Middle frontal gyrus (tissue), 1 donor: ENCODE results near the gene KLHL6.
"Not testable (repeated sequence)": the region's sequence is repeated elsewhere in the genome, so short reads cannot be mapped to it uniquely, and the experiment has no call there.

Experiments
- DNase-seq: peaks from one replicate; pipeline ENCODE4 v3.0.0-alpha.2; 2015; ENCODE audit warnings: low spot score; ENCODE audit errors: extremely low spot score

KLHL6 gene, protein sequence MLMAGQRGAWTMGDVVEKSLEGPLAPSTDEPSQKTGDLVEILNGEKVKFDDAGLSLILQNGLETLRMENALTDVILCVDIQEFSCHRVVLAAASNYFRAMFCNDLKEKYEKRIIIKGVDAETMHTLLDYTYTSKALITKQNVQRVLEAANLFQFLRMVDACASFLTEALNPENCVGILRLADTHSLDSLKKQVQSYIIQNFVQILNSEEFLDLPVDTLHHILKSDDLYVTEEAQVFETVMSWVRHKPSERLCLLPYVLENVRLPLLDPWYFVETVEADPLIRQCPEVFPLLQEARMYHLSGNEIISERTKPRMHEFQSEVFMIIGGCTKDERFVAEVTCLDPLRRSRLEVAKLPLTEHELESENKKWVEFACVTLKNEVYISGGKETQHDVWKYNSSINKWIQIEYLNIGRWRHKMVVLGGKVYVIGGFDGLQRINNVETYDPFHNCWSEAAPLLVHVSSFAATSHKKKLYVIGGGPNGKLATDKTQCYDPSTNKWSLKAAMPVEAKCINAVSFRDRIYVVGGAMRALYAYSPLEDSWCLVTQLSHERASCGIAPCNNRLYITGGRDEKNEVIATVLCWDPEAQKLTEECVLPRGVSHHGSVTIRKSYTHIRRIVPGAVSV

DNA sequence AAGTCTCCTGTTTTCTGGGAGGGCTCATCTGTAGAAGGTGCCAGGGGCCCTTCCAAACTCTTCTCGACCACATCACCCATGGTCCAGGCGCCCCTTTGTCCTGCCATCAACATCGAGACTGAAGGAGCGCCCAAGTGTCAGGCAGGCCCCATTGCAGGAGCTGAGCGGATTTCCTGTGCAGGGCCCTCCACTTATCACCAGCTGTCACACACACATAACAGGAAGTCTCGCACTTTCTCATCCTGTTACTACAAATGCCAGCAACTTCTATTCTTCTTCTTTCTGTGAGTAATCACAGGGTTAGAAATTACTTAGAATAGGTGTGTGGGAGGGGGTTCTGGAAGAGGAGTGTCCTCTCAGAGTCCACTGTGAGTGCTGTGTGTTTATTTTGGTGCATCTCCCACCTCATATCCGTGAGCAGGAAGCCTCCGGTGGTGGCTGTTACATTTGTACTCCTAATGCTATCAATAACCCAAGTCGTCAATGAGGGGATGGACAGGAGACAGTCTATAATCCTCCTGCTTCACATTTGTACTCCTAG, at the start of gene KLHL6:
Gene KLHL6, minus strand, starts transcription at position 166 of the 541 bp plus-strand sequence. Its CDS starts 53 bp downstream, at position 113.
- no peak for DNase-seq

DNA sequence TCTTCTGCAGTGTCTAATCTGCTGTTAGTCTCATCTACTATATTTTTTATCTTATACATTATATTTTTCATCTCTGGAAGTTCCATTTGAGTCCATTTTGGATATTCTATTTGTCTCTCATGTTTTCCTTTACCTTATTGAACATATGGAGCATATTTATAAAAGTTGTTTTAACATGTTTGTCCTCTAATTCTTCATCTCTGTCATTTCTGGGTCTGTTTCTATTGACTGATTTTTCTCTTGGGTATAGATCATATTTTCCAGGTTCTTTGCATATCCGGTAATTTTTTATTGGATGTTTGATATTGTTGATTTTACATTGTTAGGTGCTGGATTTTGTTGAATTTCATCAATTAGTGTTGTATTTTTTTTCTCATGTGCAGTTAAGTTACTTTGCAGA, 42.5 kb upstream of the KLHL6 start:
- DNase-seq = no peak

DNA sequence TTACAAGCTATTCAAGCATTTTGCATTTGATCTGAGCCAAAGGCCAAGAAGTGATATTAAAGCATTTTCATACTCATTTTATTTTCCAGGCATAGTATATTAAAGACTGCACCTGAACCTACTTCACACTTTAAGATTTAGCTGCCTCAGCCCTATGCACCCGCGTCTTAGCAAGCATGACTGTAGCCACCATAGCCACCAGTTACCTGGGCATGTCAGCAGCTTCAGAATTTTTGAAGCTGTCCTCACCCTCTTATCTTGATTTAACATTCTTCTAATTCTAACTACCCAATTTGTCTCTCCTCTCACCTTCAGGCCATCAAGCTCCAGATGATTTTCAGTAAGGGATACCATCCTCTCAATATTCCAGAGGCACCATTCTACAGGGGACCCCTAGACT, 39.1 kb upstream of the KLHL6 start:
- no peak for DNase-seq

DNA sequence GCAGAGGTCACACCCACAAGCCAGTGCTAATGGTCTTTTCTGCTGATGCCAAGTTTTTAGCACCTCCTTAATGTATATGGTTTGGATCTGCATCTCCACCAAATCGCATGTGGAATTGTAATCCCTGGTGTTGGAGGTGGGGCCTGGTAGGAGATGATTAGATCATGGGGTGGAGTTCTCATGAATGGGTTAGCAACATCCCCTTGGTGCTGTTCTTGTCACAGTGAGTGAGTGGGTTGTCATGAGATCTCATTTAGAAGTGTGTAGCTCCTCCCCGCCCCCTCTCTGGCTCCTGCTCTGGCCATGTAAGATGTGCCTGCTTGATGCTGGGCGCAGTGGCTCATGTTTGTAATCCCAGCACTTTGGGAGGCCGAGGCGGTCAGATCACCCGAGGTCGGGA, 37.3 kb upstream of the KLHL6 start:
- no peak for DNase-seq

DNA sequence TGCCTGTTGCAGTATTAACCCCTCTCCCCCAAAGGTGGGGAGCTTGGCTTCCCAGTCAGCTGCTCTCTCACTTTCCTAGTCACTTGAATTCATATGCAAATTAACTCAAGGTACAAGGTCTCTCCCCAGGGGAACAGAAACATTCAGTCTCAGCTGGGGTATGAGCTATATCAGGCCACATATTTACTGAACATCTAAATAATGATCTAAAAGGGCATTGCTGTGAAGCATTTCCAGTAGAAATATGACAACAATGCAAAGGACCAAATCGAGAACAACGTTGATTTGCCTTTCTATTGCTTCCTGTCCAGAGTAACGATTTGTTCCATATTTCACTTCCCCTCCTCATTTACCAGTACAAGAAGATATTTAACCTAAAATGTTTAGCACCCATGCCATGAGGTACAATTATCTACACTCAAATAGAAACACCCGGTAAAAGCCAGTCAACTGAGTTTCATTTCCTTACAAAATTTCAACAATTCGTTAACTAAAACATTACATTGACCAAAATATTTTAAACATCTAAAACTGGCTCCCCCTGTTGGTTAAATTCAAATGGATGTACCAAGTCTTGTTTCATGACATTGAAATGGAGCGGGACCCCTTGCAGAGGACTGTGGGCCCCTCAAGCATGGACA, 36.5 kb upstream of the KLHL6 start:
- no peak for DNase-seq

DNA sequence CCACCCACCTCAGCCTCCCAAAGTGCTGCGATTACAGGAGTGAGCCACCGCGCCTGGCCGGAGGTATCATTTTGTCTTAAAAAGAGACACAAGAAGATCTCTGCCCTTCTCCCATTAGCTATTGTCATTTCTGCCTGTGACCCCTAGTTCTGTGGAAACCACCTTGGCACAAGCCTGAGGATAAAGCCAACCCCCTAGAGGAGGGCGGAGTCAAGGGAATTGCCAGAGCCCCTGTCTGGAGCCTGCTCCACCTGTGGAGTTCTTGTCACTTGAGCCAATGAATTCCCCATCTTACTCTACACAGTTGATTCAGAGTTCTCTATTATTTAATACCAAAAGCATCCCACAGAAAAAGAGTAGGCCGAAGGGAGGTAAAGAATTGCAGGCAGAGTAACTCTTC, 34.9 kb upstream of the KLHL6 start:
- DNase-seq = no peak

DNA sequence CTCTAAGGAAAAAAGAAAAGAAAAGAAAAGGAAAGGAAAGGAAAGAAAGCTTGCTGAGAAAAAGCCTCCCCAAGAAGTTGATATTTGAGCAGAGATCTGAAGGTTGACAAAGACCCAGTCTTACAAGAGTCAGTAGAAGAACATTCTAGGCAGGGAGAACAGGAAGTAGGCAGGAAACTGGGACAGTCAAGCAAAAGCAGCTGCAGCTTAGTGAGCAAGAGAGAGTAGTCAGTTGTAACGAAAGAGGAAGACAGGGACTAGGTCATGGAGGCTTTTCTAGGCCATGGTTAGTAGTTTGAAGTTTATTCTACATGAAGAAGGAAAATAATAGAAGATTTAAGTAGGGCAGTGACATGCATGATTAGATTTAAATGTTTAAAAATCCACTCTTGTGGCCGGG, 31.8 kb upstream of the KLHL6 start:
- DNase-seq = no peak

DNA sequence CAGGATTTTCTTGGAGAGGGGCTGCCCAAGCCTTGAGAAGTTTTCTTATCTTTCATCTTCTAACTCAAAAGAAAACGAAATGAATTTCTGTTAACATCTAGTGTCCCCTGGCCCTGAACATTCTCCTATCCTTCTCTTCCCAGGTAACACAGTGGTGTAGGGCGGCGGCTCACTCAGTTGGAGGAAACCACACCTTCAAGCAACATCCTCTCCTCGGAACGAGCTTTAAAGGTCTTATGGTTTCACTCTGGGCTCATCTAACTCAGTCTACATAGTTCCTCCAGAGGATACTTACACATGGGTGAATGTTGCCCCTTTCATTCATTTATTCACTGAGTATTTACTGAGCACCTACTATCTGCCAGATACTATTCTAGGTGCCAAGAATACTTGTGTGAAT, 31.0 kb upstream of the KLHL6 start:
- DNase-seq = no peak

DNA sequence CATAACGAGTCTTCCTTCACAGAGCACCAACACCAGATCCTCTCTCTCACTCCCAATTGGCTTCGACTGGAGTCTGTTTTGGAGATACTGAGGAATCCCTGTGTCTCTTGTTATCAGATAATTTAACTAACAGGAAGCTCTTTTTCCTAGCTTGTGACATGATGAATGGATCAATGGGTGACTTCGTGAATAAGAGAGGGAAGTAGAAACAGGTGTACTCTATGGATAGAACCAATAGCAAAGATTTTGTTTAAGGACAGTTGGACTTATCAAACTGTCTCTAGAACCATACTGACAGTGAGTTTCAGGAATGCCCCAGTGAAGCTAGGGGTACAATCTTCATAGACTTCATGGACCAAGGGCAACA, 29.4 kb upstream of the KLHL6 start:
- DNase-seq = no peak

DNA sequence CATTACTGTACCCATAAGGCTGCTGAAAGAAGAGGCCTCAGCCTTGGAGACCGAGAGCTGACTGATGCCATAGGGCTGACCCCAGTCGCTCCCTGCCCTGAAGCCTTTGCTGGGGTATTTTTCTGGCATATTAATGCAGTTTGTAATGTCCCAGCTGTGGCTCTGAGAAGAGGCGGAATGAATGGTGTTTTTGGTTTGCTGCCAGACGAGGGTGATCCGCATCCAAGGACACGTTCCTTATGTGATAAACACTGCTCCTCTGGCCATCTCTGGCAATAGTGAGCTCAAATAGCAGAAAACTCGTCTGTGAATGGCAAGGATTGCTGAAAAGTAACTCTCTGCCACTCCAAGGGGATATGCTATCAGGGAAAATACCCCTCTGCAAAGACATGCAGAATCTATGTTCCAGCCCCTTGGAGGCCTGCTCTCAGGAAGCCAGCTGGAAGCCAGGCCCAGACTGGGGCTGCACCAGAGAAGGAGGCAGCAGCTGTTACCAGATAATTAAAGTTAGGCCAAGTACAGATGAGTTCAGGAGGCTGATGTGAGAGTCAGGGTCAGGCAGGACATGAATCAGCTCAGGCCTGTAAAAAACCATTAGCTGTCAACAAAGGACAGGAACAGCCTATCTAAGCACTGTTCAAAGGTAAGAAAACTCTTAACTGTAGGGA, 28.9 kb upstream of the KLHL6 start:
- DNase-seq = no peak

DNA sequence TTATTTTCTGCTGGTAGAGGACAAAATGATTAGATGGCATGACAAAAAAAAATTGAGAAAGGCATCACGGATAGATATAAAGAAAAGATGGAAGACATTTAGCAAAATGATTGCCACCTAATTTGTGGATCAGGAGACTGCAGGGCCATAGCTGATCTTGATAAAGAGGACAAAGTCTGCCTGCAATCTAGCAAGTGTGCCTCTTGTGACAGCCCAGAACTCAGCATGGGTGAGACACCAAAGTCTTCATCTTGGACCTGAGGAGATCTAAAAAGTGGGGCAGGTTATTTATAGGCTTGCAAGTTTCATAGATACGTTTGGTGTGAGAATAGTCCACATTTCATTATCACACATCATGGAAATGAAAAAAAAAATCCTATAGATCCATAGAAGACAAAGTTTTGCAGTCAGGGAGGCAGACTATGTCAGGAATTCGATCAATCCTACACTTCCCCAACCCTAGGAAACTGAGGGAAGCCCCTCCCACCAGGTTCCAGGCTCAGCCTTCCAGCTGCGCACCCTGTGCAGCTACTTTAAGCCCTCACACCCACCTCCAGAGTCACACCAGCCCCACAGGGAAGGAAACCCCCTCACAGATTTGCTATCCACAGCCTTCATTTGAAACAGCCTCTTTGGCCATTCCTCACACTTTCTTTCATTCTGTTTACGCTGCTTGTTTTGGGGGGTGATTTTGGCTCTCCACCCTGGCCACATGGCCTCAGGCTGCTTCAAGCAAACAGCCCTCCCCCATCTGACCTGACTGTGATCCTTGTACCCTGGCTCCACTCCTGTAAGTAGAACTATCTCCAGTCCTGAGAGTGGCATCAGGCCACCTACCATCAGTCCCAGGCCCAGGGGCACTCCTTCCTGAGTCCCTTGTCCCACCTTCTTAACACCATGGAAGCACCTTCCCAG, 28.1 kb upstream of the KLHL6 start:
- DNase-seq = no peak

DNA sequence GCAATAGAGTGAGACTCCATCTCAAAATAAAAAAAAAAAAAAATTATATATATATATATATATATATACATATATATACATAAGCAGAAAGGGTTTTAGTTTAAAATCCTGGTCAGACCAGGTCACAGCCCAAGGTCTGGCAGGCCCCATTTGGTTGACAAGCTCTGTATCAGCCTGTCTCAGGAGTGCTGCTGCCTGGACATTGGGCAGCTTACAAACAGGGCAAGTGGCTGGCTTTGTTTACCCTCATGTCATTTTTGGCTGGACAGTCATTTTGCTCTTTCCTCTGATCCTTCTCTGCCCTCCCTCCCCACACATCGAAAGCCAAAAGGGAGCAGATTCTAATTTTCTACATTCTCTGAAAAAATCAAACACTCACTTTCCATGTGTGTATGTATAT, 26.7 kb upstream of the KLHL6 start:
- DNase-seq = no peak

DNA sequence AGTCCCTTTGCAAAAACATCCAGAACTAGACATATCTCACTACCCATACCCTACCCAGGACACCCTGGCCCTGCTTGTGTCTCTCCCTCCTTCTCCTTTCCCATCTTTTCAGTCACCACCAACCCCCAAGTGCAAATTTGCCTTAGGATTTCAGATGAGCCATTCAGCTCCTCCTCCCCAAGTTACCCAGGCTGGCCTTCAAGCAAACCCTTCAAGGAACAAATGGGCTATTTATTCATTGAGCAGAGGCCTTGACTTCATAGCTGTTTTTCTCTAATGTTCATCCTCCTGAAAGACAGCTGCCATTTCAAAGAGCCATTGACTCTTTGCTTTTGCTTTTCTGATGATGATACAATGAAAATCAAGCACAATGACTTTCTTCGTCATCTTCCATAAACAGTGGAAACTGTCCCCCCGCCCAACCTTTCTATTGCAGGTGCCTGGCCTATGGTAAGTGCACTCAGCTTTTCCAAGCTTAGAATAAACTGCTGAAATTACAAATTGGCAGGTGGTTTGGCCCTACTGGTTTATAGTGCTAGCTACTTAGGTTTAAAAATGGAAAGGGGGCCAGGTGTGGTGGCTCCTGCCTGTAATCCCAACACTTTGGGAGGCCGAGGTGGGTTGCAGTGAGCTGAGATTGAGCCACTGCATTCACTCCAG, 26.1 kb upstream of the KLHL6 start:
- DNase-seq = peak; percentile 28

DNA sequence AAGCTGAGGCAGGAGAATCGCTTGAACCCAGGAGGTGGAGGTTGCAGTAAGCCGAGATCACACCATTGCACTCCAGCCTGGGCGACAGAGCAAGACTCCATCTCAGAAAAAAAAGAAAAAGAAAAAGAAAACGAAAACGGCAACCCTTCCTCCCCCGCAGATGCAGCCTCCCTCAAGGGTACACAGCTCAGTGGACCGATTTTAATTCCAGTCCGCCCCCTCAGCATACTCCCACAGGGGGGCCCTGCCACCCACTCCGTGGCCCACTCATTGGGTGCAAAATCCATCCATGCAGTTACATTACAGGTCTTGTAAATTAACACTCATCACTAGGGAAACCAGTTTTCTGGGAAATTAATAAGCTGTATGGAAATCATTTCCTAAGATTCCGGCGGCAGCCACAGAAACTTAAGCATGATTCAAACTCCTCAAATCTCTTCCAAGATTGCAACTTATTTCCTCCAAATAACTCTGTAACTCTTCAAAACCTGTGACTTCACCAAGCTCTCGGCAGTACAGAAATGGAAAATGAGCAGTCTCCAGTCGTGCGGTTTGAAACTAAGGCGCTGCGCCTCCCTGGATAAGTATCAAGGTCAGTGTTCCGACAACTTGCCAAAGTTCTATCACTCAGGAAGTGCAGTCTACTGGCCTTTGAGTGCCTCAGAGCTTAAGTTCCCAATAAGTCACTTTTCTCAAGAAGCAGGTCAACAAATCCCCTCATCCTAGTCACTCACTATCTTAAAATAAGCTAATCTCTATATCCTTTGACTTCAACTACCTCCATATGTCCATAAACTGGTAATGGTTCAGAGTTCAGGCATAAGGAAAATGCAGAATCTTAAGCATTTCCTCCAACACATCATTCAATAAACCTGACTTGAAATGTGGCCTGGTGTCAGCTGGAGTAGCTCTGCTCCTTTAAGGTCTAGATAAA, 24.7 kb upstream of the KLHL6 start:
- no peak for DNase-seq

DNA sequence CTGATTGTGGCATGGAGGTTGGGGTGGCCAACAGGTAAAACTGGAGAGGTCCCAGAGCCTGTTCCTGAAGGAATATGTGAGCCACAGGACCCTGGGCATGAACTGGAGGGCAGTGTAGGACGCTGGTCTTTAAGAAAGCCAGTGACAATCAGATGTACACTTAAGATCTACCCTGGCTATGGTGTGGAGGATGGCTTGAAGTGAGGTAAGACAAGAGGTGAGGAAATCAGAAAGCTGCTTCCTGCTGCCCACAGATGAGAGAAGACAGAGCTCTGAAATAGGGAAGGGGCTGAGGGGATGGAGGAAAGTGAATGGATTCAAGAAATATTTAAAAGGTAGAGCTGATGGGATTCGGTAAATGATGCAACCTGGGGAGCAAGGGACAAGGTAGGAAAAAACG, 22.7 kb upstream of the KLHL6 start:
- no peak for DNase-seq

DNA sequence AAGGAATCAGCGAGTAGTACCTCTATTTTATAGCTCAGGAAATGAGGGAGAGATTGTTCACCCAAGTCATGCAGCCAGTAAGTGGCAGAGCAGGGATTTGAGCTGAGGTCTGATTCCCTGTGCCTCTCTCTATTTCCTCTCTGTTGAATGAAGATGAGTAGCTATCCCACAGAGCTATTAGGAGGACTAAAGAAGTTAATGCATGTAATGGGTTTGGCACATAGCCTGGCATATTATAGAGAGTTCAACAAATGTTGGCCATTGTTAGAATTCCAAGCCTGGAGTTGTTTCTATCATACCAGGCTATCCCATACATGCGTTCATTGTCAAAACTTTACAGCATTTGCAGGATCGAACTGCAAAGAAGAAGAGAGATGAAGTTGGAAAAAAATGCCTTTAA, 21.8 kb upstream of the KLHL6 start:
- DNase-seq = no peak

DNA sequence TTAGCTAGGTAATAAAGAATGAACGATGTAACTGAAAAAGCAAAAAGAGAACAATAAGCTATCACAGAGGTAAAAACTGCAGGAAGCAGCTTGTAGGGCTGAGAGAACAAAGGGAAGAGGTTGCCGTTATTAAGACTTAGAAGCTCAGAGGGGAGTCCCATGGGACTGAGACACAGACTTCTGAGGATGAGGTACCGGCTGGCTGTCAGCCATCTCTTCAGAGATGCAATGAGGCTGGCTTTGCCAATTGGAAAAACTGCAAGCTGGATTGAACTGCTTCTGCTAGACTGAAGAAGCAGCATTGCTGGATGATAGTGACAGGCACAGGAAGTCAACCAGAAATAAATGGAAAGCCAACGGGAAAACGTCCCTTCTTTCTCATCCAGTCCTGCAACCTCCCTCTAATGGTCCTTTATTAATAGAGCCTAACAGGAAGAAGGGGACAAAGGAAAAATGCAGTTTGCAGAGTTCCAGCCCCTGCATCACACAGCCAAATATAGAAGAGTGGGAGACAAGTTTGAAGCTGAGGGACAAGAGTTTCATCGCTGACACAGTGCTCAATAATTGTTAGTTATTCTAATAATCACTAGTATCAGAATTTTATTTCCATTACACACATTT, 21.1 kb upstream of the KLHL6 start:
- no peak for DNase-seq

DNA sequence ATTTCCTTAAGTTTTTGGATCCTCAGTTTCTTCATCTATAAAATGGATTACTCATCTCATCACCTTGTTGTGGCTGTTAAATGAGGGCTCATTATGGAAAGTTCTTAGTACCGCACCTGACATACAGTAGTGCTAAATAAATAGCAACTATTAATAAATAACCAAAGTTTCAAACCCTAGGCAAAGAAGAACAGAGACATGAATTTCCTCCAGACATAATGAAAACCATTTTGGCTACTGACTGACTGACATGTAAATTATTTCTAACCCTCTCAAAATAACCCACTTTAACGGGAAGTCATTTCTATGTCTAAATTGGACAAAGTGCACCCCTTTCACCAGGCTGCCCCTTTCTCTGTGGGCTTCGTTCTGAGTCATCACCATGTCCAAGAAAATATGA, 17.4 kb upstream of the KLHL6 start:
- DNase-seq = no peak

DNA sequence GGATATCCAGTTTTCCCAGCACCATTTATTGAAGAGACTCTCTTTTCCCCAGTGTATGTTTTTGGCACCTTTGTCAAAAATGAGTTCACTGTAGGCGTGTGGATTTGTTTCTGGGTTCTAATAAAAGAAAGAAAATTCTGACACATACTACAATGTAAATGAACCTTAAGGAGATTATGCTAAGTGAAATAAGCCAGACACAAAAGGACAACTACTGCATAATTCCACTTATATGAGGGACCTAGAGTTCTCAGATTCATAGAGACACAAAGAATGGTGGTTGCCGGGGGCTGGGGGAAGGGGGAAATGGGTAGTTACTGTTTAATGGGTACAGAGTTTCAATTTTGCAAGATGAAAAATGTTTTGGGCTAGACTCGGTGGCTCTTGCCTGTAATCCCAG, 14.7 kb upstream of the KLHL6 start:
- DNase-seq = not testable (repeated sequence)
